Caco-2 (cell line): ENCODE data around the gene ALDH9A1. TPM values are rescaled to one million over a fixed set of nuclear protein-coding genes. Genes with fewer than 3 reads are reported as not detected.

Experiments used
- BruUV-seq: library from RNA; stranded (reverse); fragments of 400-500 nt; replicated peaks from 2 replicates; lab custom pipeline; 2021; lab: Mats Ljungman, UMichigan
- CTCF ChIA-PET: fragments of 300-600 bp; sonication (Branson Sonifier 250); formaldehyde crosslinking; loops from one replicate; lab custom pipeline; 2022; ENCODE audit warnings: antibody characterized with exemption; lab: Charles Lee
- POLR2A ChIA-PET: fragments of 300-600 bp; sonication (Branson Sonifier 250); formaldehyde crosslinking; loops from one replicate; lab custom pipeline; 2022; ENCODE audit warnings: antibody characterized with exemption; lab: Charles Lee
- DNase-seq, 2 experiments: peaks; one replicate each; pipeline versions ENCODE4 v3.0.0 to v3.0.0-alpha.2; 2020 to 2022
- H3K27me3 ChIP-seq: replicated peaks from 2 replicates; pipeline ENCODE4 v1.6.0; 2011; ENCODE audit warnings: low read length; ENCODE audit not compliant: control insufficient read depth, insufficient read depth
- H3K36me3 ChIP-seq: 2 replicates; pipeline ENCODE4 v1.5.1; 2011; ENCODE audit warnings: low read length; ENCODE audit not compliant: control insufficient read depth, insufficient read depth
- H3K4me1 ChIP-seq: fragments of 250-450 bp; sonication (Bioruptor Pico); 2 replicates; pipeline ENCODE4 v1.5.1; 2020; ENCODE audit warnings: mild to moderate bottlenecking
- H3K4me3 ChIP-seq: 2 replicates; pipeline ENCODE4 v1.5.1; 2011; ENCODE audit warnings: low read depth, mild to moderate bottlenecking, control low read depth, low read length
- H3K9me3 ChIP-seq: fragments of 250-450 bp; sonication (Bioruptor Pico); 2 replicates; pipeline ENCODE4 v1.5.1; 2020; ENCODE audit warnings: mild to moderate bottlenecking, moderate library complexity
- H3K27ac Mint-ChIP-seq: one replicate; pipeline ENCODE4 v1.8.0; 2022; ENCODE audit warnings: mixed read lengths; ENCODE audit not compliant: unreplicated experiment
- H3K27me3 Mint-ChIP-seq: one replicate; pipeline ENCODE4 v1.8.0; 2022; ENCODE audit warnings: mixed read lengths; ENCODE audit not compliant: insufficient read depth, unreplicated experiment
- H3K36me3 Mint-ChIP-seq: one replicate; pipeline ENCODE4 v1.8.0; 2022; ENCODE audit warnings: mild to moderate bottlenecking, mixed read lengths; ENCODE audit not compliant: insufficient read depth, unreplicated experiment
- H3K4me1 Mint-ChIP-seq: one replicate; pipeline ENCODE4 v1.8.0; 2022; ENCODE audit warnings: low read depth, mixed read lengths; ENCODE audit not compliant: unreplicated experiment
- H3K4me3 Mint-ChIP-seq: one replicate; pipeline ENCODE4 v1.8.0; 2022; ENCODE audit warnings: mild to moderate bottlenecking, moderate library complexity, mixed read lengths; ENCODE audit not compliant: unreplicated experiment
- H3K9me3 Mint-ChIP-seq: one replicate; pipeline ENCODE4 v1.8.0; 2022; ENCODE audit warnings: mixed read lengths; ENCODE audit not compliant: unreplicated experiment
- intact Hi-C: fragments of 100-400 bp; cut with micrococcal nuclease; formaldehyde crosslinking; loops from one replicate; pipeline ENCODE4 v1.10.0; 2022; ENCODE audit not compliant: unreplicated experiment
- total RNA-seq: library from RNA; stranded (reverse); gene quantifications from 2 replicates; pipeline ENCODE4 v1.2.3, GENCODE V29; 2022
- TF ChIP-seq, protein P1 (sequence below), 2 experiments: fragments of 200-600 bp in 1 of 2; IDR thresholded peaks; 1 replicate in 1 of 2; 2 replicates in 1 of 2; pipeline versions ENCODE4 v1.5.1 to v1.8.0; 2011 to 2022; ENCODE audit warnings: antibody characterized with exemption in 1 of 2, control low read depth in 1 of 2, inconsistent platforms in 1 of 2, low read depth in 1 of 2, low read length in 1 of 2, mild to moderate bottlenecking in 1 of 2, moderate library complexity in 1 of 2; ENCODE audit not compliant: insufficient read depth in 1 of 2, severe bottlenecking in 1 of 2, unreplicated experiment in 1 of 2

The ALDH9A1 gene
- total RNA-seq, 1 experiment from 2014 or later: 33.9 TPM

- H3K36me3 Mint-ChIP-seq: peaks cover 10% of the 10 kb centered on the region
- CTCF ChIA-PET: no interaction called here
These were observed 22.6 kb downstream of the ALDH9A1 start for GRCh38 chr1:165675794-165676193.

GRCh38 chr1:165674599-165674998 is 23.8 kb downstream of the ALDH9A1 start:
- Histone ChIP-seq H3K4me1 (peaks cover 11% of the 10 kb centered on the region; the same call in 1 of the 2 replicates), H3K27me3 (no peaks in the 10 kb centered on the region), H3K9me3 (no peaks in the 10 kb centered on the region), H3K36me3 (peaks cover 1% of the 10 kb centered on the region; the same call in 1 of the 2 replicates), H3K4me3 (no peak overlapping the region)
- CTCF ChIA-PET: no interaction called here
- DNase-seq: no peak
- H3K27ac Mint-ChIP-seq: no peak overlapping the region
- H3K4me3 Mint-ChIP-seq: no peak overlapping the region
- H3K27me3 Mint-ChIP-seq: no peaks in the 10 kb centered on the region
- TF ChIP-seq, protein P1, sequence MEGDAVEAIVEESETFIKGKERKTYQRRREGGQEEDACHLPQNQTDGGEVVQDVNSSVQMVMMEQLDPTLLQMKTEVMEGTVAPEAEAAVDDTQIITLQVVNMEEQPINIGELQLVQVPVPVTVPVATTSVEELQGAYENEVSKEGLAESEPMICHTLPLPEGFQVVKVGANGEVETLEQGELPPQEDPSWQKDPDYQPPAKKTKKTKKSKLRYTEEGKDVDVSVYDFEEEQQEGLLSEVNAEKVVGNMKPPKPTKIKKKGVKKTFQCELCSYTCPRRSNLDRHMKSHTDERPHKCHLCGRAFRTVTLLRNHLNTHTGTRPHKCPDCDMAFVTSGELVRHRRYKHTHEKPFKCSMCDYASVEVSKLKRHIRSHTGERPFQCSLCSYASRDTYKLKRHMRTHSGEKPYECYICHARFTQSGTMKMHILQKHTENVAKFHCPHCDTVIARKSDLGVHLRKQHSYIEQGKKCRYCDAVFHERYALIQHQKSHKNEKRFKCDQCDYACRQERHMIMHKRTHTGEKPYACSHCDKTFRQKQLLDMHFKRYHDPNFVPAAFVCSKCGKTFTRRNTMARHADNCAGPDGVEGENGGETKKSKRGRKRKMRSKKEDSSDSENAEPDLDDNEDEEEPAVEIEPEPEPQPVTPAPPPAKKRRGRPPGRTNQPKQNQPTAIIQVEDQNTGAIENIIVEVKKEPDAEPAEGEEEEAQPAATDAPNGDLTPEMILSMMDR (IDR thresholded peaks at IDR 0.05; ENCODE audit: insufficient read depth in 1 of 2, low read depth in 1 of 2, low read length in 1 of 2, severe bottlenecking in 1 of 2, unreplicated experiment in 1 of 2): no peak
- H3K4me1 Mint-ChIP-seq: peaks cover 11% of the 10 kb centered on the region
- POLR2A ChIA-PET: no interaction called here
- intact Hi-C loops: no loop called here
- H3K9me3 Mint-ChIP-seq: no peaks in the 10 kb centered on the region
- H3K36me3 Mint-ChIP-seq: peaks cover 10% of the 10 kb centered on the region
- BruUV-seq: no TSS peak

More at GRCh38 chr1:165675794-165676193, 22.6 kb downstream of the ALDH9A1 start:
- Mint-ChIP-seq H3K9me3 (no peaks in the 10 kb centered on the region), H3K27me3 (no peaks in the 10 kb centered on the region), H3K27ac (no peak overlapping the region), H3K4me1 (peaks cover 11% of the 10 kb centered on the region), H3K4me3 (no peak overlapping the region)
- Histone ChIP-seq H3K9me3 (no peaks in the 10 kb centered on the region), H3K4me1 (peaks cover 11% of the 10 kb centered on the region; the same call in 1 of the 2 replicates), H3K27me3 (no peaks in the 10 kb centered on the region), H3K4me3 (no peak overlapping the region), H3K36me3 (peaks cover 1% of the 10 kb centered on the region; the same call in 1 of the 2 replicates)
- no TSS peak for BruUV-seq
- no peak for DNase-seq
- POLR2A ChIA-PET: no interaction called here
- TF ChIP-seq, protein P1 (IDR thresholded peaks at IDR 0.05; ENCODE audit: insufficient read depth in 1 of 2, low read depth in 1 of 2, low read length in 1 of 2, severe bottlenecking in 1 of 2, unreplicated experiment in 1 of 2): no peak
- intact Hi-C loops: no loop called here

GRCh38 chr1:165671526-165671925 is 26.8 kb downstream of the ALDH9A1 start:
- Mint-ChIP-seq H3K27ac (no peak overlapping the region), H3K4me3 (no peak overlapping the region), H3K36me3 (peaks cover 9% of the 10 kb centered on the region), H3K9me3 (no peaks in the 10 kb centered on the region), H3K27me3 (no peaks in the 10 kb centered on the region), H3K4me1 (peaks cover 11% of the 10 kb centered on the region)
- ChIA-PET CTCF (no interaction called here), POLR2A (no interaction called here)
- no peaks in the 10 kb centered on the region for H3K9me3 ChIP-seq
- TF ChIP-seq, protein P1 (IDR thresholded peaks at IDR 0.05; ENCODE audit: insufficient read depth in 1 of 2, low read depth in 1 of 2, low read length in 1 of 2, severe bottlenecking in 1 of 2, unreplicated experiment in 1 of 2): no peak
- intact Hi-C loops: no loop called here
- H3K36me3 ChIP-seq: no peaks in the 10 kb centered on the region
- peaks cover 11% of the 10 kb centered on the region; the same call in 1 of the 2 replicates for H3K4me1 ChIP-seq
- no peak for DNase-seq
- no peaks in the 10 kb centered on the region for H3K27me3 ChIP-seq
- BruUV-seq: no TSS peak
- no peak overlapping the region for H3K4me3 ChIP-seq
